GM23248 (cell line): ENCODE results near the gene CST9L. TPM values are rescaled to one million over a fixed set of nuclear protein-coding genes. Genes with fewer than 3 reads are reported as not detected.

ENCODE experiments used
- DNase-seq: peaks from one replicate; pipeline ENCODE4 v3.0.0-alpha.2; 2015
- H2AFZ ChIP-seq: fragments of 200-600 bp; sonication (generic); 2 replicates; pipeline ENCODE4 v1.6.1; 2016; ENCODE audit warnings: antibody characterized with exemption
- H3F3A ChIP-seq: fragments of 200-600 bp; sonication (generic); 2 replicates; pipeline ENCODE4 v1.6.1; 2016; ENCODE audit warnings: mild to moderate bottlenecking, antibody characterized with exemption, mixed run types; ENCODE audit not compliant: insufficient read depth
- H3K27ac ChIP-seq: fragments of 200-600 bp; sonication (generic); 2 replicates; pipeline ENCODE4 v1.5.1; 2016; ENCODE audit warnings: mild to moderate bottlenecking
- H3K27me3 ChIP-seq: fragments of 200-600 bp; sonication (generic); replicated peaks from 2 replicates; pipeline ENCODE4 v1.6.1; 2016; ENCODE audit warnings: mild to moderate bottlenecking; ENCODE audit not compliant: insufficient read depth
- H3K36me3 ChIP-seq: fragments of 200-600 bp; sonication (generic); 2 replicates; pipeline ENCODE4 v1.6.1; 2016; ENCODE audit warnings: low read depth, mild to moderate bottlenecking
- H3K4me1 ChIP-seq: fragments of 200-600 bp; sonication (generic); 2 replicates; pipeline ENCODE4 v1.6.1; 2016; ENCODE audit warnings: mild to moderate bottlenecking; ENCODE audit not compliant: insufficient read depth
- H3K4me2 ChIP-seq: fragments of 200-600 bp; sonication (generic); one replicate; pipeline ENCODE4 v1.6.1; 2016; ENCODE audit warnings: mild to moderate bottlenecking; ENCODE audit not compliant: unreplicated experiment
- H3K4me3 ChIP-seq: fragments of 200-600 bp; sonication (generic); 2 replicates; pipeline ENCODE4 v1.5.1; 2016; ENCODE audit warnings: mild to moderate bottlenecking
- H3K79me2 ChIP-seq: fragments of 200-600 bp; sonication (generic); 2 replicates; pipeline ENCODE4 v1.6.1; 2016; ENCODE audit warnings: mild to moderate bottlenecking; ENCODE audit not compliant: insufficient read depth
- H3K9ac ChIP-seq: fragments of 200-600 bp; sonication (generic); 2 replicates; pipeline ENCODE4 v1.6.1; 2016; ENCODE audit warnings: mild to moderate bottlenecking
- H3K9me2 ChIP-seq: fragments of 200-600 bp; sonication (generic); 2 replicates; pipeline ENCODE4 v1.6.1; 2016; ENCODE audit warnings: mixed run types, mild to moderate bottlenecking, moderate library complexity; ENCODE audit not compliant: insufficient read depth
- H3K9me3 ChIP-seq: fragments of 200-600 bp; sonication (generic); one replicate; pipeline ENCODE4 v1.6.1; 2017; ENCODE audit warnings: low read depth
- H4K20me1 ChIP-seq: fragments of 200-600 bp; sonication (generic); 2 replicates; pipeline ENCODE4 v1.6.0; 2016; ENCODE audit not compliant: insufficient read depth
- EZH2 ChIP-seq: fragments of 200-600 bp; sonication (generic); IDR thresholded peaks from 2 replicates; pipeline ENCODE4 v1.6.1; 2018; ENCODE audit warnings: antibody characterized with exemption, mild to moderate bottlenecking; ENCODE audit not compliant: insufficient read depth, poor library complexity, severe bottlenecking
- EZH2phosphoT487 ChIP-seq: fragments of 200-600 bp; sonication (generic); IDR thresholded peaks from 2 replicates; pipeline ENCODE4 v1.6.1; 2018; ENCODE audit warnings: antibody characterized with exemption, moderate library complexity, mild to moderate bottlenecking, low read depth; ENCODE audit not compliant: insufficient read depth
- WGBS, 2 experiments: methylation state at CpG; one replicate each; pipeline ENCODE4 v1.1.6; 2015 to 2017; ENCODE audit warnings: low lambda C conversion rate in 2 of 2, low coverage in 1 of 2; ENCODE audit errors: missing lambda C conversion rate in 2 of 2; 5-methylcytosine and 5-hydroxymethylcytosine counted together
- in situ Hi-C: fragments of 300-500 bp; cut with MboI; formaldehyde crosslinking; loops from 2 replicates; pipeline ENCODE4 v1.15.0; 2020
- polyA plus RNA-seq: library from polyadenylated mRNA; unstranded; fragments of >200 nt; fragmentation: Nextera tagmentation; extraction: Ambion mirVana; gene quantifications from 2 replicates; pipeline ENCODE4 v1.2.1, GENCODE V29; 2016
- total RNA-seq: library from RNA; depleted of rRNA; stranded (reverse); fragments of >200 nt; shearing (Covaris generic); gene quantifications from 2 replicates; pipeline ENCODE4 v1.2.3, GENCODE V29; 2014

CST9L gene
- total and polyA plus RNA-seq, 2 experiments from 2014 or later: not detected

DNA sequence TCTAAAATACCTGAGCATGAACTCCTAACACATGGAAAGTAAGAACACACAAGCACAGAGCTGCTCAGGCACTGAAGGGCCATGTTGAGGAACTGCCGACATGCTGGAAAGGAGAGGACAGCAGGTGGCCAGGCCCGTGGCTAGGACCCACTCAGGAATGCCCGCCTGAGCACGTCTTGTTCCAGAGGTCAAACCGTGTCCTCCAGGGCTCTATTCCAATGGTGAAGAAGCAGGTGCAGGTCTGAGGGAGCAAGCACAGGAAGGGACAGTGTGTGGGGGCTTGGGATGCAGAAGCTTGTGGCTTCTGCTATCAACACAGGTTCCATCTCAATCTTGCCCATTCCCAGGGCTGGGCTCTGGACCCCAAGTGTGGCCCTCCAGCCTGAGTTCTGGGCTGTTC lies 20.7 kb downstream of the CST9L start:
- H3K9me2 ChIP-seq: no peaks in the 10 kb centered on the region
- H3F3A ChIP-seq: no peaks in the 10 kb centered on the region
- no peaks in the 10 kb centered on the region for H3K36me3 ChIP-seq
- no peak overlapping the region for H2AFZ ChIP-seq
- H3K27ac ChIP-seq: no peak overlapping the region
- H3K79me2 ChIP-seq: no peaks in the 10 kb centered on the region
- no peak overlapping the region for H3K9ac ChIP-seq
- no peaks in the 10 kb centered on the region for H4K20me1 ChIP-seq
- no peak for DNase-seq
- no peaks in the 10 kb centered on the region for H3K4me1 ChIP-seq
- WGBS, 2 experiments: 20 to 22% methylated on average over 5 of the region's 5 CpGs
- H3K4me3 ChIP-seq: no peak overlapping the region
- no peaks in the 10 kb centered on the region for H3K9me3 ChIP-seq
- H3K4me2 ChIP-seq: no peak overlapping the region
- in situ Hi-C loops: no loop called here
- TF ChIP-seq EZH2phosphoT487 (no peak), EZH2 (no peak)
- H3K27me3 ChIP-seq: no peaks in the 10 kb centered on the region; the same call in 1 of the 2 replicates

DNA sequence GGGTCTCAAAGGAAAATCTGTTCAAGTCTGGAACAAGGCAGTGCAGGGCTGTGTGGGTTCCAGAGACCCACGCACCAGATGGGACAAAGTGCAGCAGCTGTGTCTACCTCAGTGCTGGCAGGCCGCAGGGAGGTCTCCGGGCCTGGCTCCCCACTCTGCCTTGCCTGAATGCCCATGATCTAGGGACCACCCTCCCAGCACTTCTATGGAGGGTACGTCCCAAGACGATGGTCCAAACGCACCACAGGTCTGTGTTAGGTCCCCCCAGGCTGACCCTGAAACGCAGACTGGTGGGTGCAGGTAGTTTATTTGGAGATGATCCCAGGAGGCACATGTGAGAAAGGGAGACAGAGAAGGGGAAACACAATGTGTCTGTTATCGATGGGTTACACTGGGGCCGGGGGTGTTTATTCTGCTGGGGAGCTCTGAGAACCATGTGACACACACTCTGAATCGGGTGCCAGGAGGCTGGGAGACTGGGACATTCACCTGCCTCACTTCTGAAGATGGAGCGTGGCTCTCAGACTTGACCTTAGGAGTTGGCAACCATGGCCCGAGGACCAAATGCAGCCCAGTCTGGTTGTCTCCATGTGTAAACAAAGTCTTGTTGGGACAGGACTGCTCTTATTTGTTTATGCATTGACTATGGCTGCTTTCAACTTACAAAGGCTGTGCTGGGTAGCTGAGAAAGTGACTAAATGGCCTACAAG lies 21.7 kb downstream of the CST9L start:
- no peak for TF ChIP-seq EZH2
- no peak for TF ChIP-seq EZH2phosphoT487
- Histone ChIP-seq H3K4me1 (no peaks in the 10 kb centered on the region), H2AFZ (no peak overlapping the region), H3K9ac (no peak overlapping the region), H3K27me3 (no peaks in the 10 kb centered on the region; the same call in 1 of the 2 replicates), H3K36me3 (no peaks in the 10 kb centered on the region), H3K4me3 (no peak overlapping the region), H3K79me2 (no peaks in the 10 kb centered on the region), H4K20me1 (no peaks in the 10 kb centered on the region), H3K27ac (no peak overlapping the region), H3K9me3 (no peaks in the 10 kb centered on the region), H3K4me2 (no peak overlapping the region), H3K9me2 (no peaks in the 10 kb centered on the region), H3F3A (no peaks in the 10 kb centered on the region)
- no peak for DNase-seq
- WGBS, 2 experiments: 43 to 44% methylated on average over 12 of the region's 12 CpGs
- in situ Hi-C loops: no loop called here

DNA sequence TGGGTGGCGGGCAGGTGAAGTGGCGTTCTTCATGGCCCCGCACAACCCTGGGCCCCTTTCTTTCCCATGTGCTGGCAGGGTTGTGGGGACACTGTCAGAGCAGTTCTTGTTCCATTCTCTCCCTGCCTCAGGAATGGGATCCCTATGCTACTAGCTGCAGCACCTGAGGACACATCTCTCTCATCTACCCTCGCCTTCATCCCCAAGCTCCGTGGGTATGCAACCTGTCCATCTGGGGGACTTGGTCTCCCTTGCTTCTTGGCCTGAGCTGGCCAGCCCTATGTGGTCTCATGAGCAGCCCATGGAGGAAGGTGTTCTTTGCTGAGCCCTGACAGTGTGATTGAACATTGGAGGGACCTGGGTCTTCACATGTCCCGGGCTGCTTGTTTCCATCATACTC lies 24.2 kb downstream of the CST9L start:
- Histone ChIP-seq H3K9ac (no peak overlapping the region), H2AFZ (no peak overlapping the region), H3K9me2 (no peaks in the 10 kb centered on the region), H3K9me3 (no peaks in the 10 kb centered on the region), H3K4me1 (no peaks in the 10 kb centered on the region), H4K20me1 (no peaks in the 10 kb centered on the region), H3K79me2 (no peaks in the 10 kb centered on the region), H3K4me3 (no peak overlapping the region), H3K4me2 (no peak overlapping the region), H3K27me3 (no peaks in the 10 kb centered on the region), H3F3A (no peaks in the 10 kb centered on the region), H3K27ac (no peak overlapping the region), H3K36me3 (no peaks in the 10 kb centered on the region)
- TF ChIP-seq EZH2 (no peak), EZH2phosphoT487 (no peak)
- in situ Hi-C loops: no loop called here
- WGBS, 2 experiments: 50 to 60% methylated on average over 6 of the region's 6 CpGs
- no peak for DNase-seq

DNA sequence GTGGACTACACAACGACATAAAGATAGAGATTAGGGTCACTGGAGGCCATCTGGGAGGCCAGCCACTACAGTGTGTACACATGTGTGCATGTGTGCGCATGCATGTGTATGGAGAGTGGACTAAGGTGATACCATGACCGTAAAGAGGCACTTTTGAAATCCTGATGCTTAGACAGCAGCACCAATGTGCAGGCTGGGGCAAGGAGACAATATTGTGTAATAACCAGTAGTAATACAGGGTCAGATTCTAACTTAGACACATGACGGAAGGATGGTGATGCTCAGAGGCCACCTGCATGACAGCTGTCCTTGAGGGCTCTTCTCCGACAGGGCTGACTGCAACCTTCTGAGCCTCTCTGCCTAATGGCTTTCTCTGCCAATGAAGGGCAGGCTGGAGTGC lies 25.5 kb downstream of the CST9L start:
- in situ Hi-C loops: no loop called here
- Histone ChIP-seq H2AFZ (no peak overlapping the region), H3K9me3 (no peaks in the 10 kb centered on the region), H3K27ac (no peak overlapping the region), H3K4me1 (no peaks in the 10 kb centered on the region), H3K79me2 (no peaks in the 10 kb centered on the region), H3K9ac (no peak overlapping the region), H3F3A (no peaks in the 10 kb centered on the region), H3K4me3 (no peak overlapping the region), H3K4me2 (no peak overlapping the region), H3K27me3 (no peaks in the 10 kb centered on the region), H4K20me1 (no peaks in the 10 kb centered on the region), H3K36me3 (no peaks in the 10 kb centered on the region), H3K9me2 (no peaks in the 10 kb centered on the region)
- TF ChIP-seq EZH2phosphoT487: no peak
- no peak for TF ChIP-seq EZH2
- no peak for DNase-seq
- 23 to 31% methylated on average over 5 of the region's 5 CpGs for WGBS, 2 experiments
